GM18858 (cell line): ENCODE results near the gene GRHL1.

Source experiments
- ATAC-seq: cut with Tn5 transposase; IDR thresholded peaks from one replicate; pipeline ENCODE4 v1.9.1; 2021; ENCODE audit not compliant: unreplicated experiment

The GRHL1 gene

DNA sequence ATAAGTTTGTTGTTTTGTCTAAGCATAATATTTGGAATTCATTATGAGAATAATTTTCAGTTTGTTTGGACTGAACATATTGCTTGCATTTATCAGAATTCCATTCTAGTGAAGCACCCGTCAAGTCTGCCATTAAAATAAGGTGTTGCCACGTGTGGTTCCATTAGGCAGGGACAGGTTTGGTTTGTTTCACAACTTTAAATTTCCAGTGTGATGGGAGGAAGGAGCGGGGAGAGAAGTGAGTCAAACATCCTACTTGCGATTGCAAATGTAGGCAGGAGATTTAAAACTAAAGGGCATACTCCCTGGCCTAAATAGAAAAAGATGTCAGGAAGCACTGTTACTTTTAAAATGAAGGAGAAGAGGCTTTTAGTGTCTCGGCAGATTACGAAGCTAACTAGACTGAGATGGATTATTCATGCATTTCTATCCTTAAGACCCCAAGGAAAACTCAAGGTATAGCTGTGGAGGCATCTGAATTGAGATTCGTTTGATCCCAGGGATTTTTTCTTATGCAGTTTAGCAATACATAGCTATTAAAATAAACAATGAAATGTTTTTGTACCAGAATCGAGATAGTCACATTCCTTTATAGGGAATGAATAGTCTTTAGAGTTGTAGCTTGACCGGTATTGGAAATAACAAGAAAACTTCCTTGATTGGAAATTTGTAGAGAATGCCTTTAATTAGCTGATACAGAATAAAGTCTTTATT is 19.8 kb downstream of the GRHL1 start:
- ATAC-seq = no peak

DNA sequence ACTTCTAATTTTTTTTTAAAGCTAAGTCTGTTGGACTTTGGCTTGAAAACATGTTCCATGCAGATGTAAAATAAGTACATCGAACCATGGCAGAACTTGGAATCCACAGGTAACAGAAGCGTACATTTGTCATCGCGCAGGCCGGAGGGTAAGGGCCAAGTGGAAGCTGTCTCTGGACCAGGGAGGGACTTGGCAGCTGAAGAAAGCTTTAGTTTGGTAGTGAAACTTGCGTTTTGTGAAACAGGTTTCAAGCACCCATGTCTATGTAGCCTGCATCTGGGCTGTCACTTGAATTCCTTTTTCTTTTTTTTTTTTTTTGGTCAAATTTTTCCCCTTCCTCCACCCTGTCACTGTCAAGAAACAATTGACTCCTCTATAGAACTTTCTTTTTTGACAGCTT is 20.4 kb downstream of the GRHL1 start:
- no peak for ATAC-seq

DNA sequence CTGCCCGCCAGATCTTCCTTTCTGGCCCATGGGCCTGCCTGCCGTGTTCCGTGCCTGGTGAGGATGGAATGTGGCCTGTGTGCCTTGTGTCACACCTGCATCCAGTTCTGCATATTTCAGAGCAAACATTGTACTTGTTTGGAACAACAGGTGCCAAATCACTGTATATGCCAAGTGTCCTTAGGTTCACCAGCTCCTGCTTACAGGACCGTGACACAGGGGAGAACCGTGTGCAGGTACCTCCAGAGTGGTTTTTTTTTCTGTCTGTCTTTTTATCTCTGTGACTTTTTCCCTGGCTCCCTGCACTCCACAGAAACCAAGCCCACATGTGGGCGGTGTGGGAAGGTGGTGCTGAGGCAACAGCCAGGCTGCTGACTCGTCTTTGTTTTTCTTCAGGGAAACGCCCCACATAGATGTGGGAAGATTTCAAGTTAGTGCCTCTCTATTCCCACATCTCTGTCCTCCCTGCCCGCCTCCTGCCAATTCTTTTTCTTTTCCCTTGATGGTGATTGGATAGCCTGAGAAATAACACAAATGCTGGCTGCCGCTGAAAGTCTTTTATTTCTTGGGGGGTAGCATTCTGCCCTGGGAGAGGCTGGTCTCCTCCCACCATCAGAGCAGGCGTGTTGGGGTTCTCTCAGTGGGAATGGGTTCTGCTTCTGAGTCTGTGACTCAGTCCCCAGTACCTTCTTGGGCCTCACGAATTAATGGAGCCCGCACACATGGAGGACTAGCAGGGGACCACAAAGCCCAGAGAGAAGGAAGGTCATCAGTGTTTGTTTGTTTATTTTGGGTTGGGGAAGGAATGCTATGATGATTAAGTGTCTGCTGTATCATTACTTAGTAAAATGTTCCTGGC is 21.4 kb downstream of the GRHL1 start:
- no peak for ATAC-seq

DNA sequence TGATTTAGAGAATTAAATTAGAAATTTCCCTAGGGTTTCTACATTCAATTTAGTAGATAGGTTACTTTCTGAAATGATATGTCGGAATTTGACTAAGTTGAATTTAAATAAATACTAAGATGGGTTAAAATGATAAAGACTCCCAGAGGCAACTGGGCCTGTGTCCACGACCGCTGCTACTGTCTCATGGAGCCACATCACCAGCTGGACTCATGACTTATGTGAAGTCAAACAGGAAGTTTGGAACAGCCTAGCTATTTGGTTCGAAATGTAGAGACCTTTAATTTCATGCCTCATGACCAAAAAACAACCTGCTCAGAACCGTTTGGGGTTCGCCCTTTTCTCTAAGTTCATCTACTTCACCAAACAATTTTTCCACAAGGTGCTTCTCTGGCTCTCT is 22.2 kb downstream of the GRHL1 start:
- ATAC-seq = no peak

DNA sequence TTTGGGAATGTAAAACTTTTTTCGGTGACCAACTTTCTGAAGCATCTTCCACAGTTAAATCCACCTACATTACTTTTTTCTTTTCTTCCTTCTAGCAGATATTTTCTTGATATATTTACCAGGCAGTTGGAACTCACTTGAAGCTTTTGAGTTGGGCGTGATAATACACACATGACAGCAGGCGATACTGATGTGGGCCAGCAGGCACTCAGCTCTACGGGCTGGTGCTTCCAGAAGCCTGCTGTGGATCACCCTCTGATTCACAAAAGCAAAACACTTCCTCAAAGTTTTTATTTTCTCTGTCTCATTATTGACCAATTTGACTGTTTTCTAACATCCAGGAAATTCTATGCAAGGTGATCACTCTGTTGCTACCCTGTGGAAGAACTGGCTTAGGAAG is 22.9 kb downstream of the GRHL1 start:
- no peak for ATAC-seq

DNA sequence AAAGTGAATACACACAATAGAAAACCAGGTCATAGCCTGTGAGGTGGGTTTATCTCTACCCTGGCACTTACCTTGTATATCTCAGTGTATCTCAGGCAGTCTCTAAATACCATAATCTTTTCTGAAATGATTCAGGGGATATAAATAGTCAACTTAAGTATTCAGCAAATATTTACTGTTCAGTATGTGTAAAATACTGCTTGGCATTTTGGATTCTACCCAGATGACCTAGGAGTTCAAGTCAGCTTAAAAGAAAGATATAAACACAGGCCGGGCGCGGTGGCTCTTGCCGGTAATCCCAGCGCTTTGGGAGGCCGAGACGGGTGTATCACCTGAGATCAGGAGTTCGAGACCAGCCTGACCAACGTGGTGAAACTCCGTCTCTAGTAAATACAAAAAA is 23.8 kb downstream of the GRHL1 start:
- no peak for ATAC-seq

DNA sequence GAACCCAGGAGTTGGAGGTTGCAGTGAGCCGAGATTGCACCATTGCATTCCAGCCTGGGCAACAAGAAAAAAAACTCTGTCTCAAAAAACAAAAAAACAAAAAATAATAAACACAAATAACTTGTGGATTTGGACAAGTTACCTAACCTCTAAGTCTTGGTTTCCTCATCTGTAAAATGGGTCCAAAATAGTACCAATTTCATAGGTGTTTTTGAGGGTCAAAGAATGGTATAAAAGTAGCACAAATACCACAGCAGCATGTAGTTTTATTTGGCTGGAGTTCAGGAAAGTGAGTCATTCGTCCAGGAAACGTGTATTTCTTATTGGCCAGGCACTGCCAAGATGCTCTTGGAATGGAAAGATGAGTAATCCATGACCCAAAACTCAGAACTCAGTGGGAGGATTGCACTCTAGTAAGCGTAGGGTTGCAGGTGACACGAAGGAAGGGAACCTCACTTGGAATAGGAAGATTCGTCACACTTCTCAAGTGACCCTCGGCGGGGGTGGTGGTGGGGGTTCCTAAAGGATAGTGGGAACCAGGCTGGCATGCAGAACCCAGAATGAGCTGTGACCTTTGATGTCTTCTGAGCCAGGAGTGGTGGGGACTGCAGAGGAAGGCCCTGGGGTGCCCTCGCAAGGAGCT is 24.4 kb downstream of the GRHL1 start:
- ATAC-seq = no peak

DNA sequence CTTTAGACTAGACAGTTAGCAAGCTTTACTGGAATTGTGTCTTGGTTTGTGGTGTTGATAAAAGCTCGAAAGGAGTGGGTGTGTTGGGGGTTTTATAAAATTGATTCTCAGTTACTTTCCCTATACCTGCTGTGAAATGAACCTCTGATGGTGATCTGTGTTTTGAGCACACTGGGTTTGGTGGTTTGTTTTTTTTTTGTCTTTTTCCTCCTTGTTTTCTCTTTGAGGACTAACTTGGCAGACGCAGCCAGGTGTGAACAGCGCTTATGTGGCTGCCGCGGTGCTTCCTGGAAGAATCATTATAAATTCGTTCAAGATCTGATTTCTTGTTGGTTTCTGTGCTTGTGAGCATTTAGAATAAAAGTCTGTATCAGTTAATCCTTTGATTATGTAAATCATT is 28.5 kb downstream of the GRHL1 start:
- no peak for ATAC-seq

DNA sequence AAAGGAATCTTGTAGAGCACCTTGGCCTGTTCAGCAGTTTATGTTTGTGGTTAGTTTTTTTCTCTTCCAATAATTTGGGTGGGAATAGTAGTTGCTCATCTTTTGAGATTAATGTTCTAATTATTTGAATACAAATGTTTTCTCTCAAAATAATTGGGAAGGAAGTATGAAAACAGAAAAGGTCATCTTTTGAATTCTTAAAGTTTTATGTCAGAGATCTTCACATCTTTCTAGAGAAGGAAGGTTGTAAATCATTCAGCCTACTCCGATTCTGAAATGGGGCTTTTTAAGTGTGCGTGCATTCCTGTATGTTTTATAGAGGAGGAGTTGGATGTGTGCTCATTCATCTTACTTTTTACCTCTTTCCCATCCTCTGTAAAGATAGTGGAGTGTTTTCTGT is 29.0 kb downstream of the GRHL1 start:
- ATAC-seq = no peak

DNA sequence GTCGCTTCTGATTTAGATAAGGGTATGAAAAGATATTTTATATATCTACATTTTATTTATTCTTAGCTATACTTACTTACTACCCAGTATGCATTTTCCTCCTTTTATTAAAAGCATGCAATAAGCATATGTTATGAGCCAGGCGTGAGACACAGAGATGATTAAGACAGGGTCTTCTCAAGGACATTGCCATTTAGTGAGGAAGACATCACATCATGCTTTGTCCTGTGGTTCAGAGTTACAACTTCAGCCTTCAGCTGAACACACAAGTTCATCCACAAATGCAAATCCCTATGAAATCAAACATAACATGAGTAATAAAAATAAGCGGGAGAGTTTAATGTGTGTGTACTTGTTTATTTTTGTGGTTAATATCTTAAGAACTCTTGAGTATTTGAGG is 30.2 kb downstream of the GRHL1 start:
- no peak for ATAC-seq

DNA sequence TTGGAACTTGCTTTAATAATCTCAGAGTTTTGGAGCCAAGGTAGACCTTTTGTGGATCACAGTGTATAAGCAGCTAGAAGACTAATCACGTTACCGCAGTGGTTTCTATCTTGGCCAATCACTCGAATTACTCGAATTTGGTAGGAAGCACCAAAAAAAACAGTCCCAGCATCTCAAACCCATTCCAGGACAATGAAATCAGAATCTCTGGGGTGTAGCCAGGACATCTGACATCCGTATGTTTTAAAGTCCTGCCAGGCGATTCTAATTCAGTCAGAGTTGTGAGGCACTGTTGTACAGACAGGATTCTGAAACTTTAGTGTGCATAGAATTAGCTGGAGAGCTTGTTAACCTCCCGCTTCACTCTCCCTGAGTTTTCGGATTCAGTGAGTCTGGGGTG is 30.8 kb downstream of the GRHL1 start:
- ATAC-seq = no peak

DNA sequence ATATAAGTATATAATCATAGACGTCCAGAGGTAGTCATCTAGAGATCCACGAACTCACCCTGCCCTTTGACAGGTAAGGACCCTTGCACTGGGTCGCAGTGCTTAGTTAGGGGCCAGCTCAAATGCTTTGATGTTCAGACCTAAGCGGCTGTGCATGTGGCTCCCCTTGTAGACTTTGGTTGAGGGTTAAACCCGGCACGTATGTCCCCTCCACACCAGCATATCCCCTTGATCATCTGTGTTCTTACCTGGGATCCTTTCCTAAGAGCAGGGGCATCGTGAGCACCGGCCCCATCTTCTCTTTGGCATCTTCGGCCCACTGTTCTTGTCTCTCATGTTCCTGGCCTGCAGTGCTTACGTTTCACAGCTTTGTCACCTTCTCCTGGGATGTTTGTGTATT is 31.4 kb downstream of the GRHL1 start:
- ATAC-seq = no peak

DNA sequence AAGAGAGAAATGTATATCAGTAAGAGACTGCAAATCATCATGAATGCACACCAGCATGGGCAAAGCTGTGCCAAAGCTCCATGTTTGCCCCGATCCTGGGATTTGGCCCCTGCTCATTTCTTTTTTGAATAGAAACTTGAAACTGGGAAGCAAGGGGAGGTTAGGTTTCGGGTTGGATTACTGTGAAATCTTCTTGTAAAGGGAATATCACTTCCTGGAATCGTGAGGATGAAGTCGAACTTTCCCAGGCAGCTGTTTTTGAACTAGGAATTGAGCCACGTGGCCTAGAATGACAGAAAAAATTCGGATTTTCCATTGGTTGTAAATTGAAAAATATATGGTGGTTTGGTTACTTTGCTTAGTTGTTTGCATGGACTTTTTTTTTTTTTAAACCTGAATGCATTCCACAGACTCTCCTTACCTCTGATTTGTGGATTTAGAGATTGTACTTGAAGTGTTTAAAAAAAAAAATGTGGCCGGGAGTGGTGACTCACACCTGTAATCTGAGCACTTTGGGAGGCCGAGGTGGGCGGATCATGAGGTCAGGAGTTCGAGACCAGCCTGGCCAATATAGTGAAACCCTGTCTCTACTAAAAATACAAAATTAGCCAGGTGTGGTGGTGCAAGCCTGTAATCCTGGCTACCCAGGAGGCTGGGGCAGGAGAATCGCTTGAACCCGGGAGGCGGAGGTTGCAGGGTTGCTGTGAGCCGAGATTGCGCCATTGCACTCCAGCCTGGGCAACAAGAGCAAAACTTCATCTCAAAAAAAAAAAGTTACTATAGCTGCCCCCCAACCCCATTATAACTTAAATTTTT is 32.1 kb downstream of the GRHL1 start:
- no peak for ATAC-seq

DNA sequence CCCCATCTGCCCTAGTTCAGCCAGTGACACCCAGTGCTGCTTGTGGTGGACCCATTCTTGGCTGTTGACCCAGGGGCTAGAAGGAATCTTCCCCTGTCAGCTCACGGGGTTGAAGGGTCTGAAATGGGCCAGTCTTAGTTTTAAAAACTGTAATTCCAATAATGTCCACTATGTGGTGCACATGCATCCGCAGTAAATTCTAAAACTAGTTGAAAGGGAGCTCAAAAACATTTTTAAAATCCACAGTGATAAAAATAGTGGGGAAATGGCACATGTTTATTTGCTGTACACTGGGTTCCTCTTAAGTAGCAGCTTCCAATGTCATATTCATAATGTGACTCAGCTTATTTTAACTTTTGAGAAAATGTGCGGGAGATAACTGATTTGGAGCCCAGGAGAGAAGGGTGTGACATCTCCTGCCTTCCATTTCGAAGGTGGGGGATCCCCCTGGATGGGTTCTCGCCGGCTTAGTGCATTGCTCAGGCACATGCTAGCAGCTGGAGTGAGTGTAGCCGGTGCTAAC is 32.8 kb downstream of the GRHL1 start:
- ATAC-seq = no peak

DNA sequence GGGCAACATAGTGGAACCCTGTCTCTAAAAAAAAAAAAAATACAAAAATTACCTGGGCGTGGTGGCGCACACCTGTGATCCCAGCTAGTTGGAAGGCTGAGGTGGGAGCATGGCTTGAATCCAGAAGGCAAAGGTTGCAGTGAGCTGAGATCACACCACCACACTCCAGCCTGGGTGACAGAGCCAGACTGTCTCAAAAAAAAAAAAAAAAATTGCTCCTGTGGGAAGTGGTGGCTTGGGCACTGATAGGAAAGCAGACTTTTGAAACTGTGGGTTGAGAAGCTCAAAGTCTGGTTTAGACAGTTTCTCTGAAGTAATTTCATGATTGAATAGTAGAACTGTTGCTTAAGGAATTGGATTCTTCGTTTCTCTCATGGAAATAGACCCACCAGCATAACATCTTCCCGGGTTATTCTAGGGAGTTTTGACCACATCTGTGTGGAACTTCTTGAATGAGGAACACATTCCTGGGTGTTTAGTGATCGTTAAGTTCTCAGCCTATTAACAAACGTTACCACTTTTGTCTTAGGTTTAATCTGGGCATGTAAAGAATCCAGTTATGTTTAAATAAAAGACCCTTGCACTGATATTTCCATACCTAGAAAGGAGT is 33.5 kb downstream of the GRHL1 start:
- no peak for ATAC-seq

DNA sequence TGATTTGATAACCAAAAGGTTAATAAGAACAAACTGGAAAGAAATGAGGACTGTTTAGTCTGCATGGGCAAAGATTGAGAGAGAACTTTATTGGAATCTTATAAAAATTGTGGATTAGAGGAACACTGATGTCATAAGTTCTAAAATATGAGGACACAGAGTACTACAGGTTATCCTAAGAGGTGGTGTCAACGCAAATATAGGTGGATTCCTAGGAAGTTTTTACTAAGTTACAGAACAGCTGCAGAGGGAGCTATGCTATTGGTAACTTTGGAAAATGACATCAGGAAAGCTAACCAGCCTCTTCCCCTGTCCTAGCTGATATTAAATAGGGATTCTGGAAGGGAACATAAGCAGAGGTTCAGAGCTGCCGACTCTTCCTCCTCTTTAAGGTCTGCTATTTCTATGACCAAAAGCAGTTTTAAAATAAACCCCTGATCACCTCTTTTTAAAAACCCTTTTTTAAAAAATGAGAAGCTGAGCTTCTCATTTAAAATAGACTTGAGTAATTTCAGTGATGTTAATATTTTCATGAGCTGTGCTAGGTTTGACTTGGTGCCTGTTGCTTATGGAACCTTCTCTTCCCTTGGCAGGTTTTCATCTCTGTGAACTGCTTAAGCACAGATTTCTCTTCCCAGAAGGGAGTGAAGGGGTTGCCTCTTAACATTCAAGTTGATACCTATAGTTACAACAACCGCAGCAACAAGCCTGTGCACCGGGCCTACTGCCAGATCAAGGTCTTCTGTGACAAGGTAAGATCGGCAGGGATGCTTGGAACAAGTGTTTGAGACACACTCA is 34.2 kb downstream of the GRHL1 start:
- no peak for ATAC-seq

DNA sequence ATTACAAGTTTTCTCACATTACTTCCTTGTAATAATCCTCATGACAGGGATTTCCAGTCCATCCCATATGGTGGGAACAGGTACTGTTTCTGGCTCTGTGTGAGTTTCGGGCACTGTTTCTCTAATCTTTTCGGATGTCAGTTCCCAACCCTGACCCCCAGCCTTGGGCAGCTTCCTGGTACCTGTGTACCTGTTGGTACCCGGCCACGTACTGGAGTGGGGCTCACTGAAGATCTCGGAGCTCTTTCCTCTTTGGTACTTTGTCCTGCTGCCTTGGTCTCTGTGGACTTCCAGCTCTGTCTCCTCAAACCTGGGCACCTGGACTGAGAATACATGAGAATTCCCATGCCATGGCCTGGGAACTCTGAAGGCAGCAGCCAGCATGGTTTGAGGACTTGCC is 36.8 kb downstream of the GRHL1 start:
- no peak for ATAC-seq

DNA sequence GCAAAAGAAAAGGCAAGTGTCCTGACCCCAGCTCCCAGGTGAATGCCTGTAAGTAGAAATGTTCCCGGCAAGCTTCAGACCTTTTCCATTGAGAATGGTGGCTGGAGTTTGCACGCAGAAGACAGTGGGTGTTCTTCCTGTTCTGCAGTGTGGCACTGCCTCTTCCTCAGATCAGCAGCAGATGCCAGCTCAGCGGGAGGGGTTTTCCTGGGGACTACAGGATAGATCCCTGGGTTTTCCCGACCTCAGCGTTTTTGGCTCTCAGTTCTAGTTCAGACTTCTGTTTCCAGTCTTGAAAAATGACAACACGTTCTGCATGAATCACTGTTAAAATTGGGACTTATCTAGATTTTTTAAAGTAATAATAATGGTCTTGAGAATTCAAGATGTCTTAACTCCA is 39.2 kb downstream of the GRHL1 start:
- ATAC-seq = no peak

DNA sequence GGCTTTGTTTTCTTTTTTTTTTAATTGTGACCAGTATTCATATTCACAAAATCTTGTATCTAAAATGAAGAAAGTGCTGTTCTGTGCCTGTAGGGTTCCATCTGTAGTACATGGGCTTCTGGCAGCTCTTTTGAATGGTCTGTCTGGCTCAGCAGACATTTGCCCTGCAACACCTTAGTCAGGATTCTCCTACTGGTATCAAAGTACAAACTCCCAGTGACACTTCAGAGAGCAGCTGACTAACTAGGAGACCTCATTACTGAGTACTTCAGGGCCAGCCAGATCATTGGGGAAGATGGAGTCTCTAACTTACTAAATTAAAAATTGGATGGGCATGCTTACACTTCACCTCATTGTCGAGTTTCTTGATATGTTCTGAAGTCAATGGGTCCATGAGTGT is 39.7 kb downstream of the GRHL1 start:
- no peak for ATAC-seq

DNA sequence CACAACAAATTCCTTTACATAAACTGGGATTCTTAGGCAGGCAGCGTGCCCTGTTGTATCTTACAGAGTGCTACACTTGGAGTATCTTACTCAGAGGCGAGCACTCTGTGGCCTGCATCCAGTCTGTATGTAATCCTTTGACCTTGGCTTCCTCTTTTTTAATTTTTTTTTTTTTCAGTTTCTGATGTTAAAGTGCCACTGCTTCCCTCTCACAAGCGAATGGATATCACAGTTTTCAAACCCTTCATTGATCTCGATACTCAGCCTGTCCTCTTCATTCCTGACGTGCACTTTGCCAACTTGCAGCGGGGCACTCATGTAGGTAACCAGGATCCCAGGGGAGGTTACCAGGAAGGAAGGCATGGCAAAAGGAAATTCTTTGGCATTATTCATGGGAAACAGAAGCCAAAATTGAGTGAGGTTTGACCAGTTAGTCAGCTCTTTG is 40.4 kb downstream of the GRHL1 start:
- ATAC-seq = no peak
